ENCODE results near the gene COL4A6.

The COL4A6 gene

GRCh38 chrX:108209006-108209554 is 229.1 kb downstream of the COL4A6 start:
- no peak for DNase-seq

- no peak for DNase-seq
Measured at GRCh38 chrX:108203540-108203939, 234.7 kb downstream of the COL4A6 start.

- no peak for DNase-seq
Measured at GRCh38 chrX:108199691-108200090, 238.5 kb downstream of the COL4A6 start.

GRCh38 chrX:108199041-108199440 is 239.2 kb downstream of the COL4A6 start:
- DNase-seq: no peak

GRCh38 chrX:108198420-108198819 is 239.8 kb downstream of the COL4A6 start:
- no peak for DNase-seq

GRCh38 chrX:108186811-108187210 is 251.4 kb downstream of the COL4A6 start:
- no peak for DNase-seq

- DNase-seq: no peak
Measured at GRCh38 chrX:108178143-108178498, 260.1 kb downstream of the COL4A6 start.

GRCh38 chrX:108177351-108178142 is 260.7 kb downstream of the COL4A6 start:
- no peak for DNase-seq

- no peak for DNase-seq
Measured at GRCh38 chrX:108173874-108174273, 264.3 kb downstream of the COL4A6 start.

- no peak for DNase-seq
Measured at GRCh38 chrX:108171671-108172070, 266.6 kb downstream of the COL4A6 start.

GRCh38 chrX:108169768-108170167 is 268.5 kb downstream of the COL4A6 start:
- DNase-seq: no peak

- no peak for DNase-seq
Measured at GRCh38 chrX:108168961-108169740, 269.1 kb downstream of the COL4A6 start.

- DNase-seq: no peak
Measured at GRCh38 chrX:108167211-108167872, 270.9 kb downstream of the COL4A6 start.

GRCh38 chrX:108165383-108166111 is 272.7 kb downstream of the COL4A6 start:
- no peak for DNase-seq

GRCh38 chrX:108163333-108164082 is 274.7 kb downstream of the COL4A6 start:
- DNase-seq: no peak

- DNase-seq: no peak
Measured at GRCh38 chrX:108162265-108162664, 276.0 kb downstream of the COL4A6 start.

- no peak for DNase-seq
Measured at GRCh38 chrX:108160309-108160708, 277.9 kb downstream of the COL4A6 start.

- DNase-seq: no peak
Measured at GRCh38 chrX:108159028-108159670, 279.1 kb downstream of the COL4A6 start.

- DNase-seq: no peak
Measured at GRCh38 chrX:108157628-108158027, 280.6 kb downstream of the COL4A6 start.

GRCh38 chrX:108156934-108157466 is 281.2 kb downstream of the COL4A6 start:
- DNase-seq: no peak

- DNase-seq: no peak
Measured at GRCh38 chrX:108156082-108156481, 282.1 kb downstream of the COL4A6 start.

Data from NCI-H1048 (cell line).